Panc1 (cell line): ENCODE measurements around the gene ANKRD10. TPM values are rescaled to one million over a fixed set of nuclear protein-coding genes. Genes with fewer than 3 reads are reported as not detected.

Source experiments
- ATAC-seq: fragments of 200-7000 bp; cut with Tn5 transposase; 2 replicates; pipeline ENCODE4 v1.9.1; 2020; ENCODE audit warnings: mild to moderate bottlenecking, moderate library complexity
- BruUV-seq: library from RNA; stranded (reverse); fragments of 400-500 nt; replicated peaks from 2 replicates; lab custom pipeline; 2021; lab: Mats Ljungman, UMichigan
- CTCF ChIA-PET: fragments of 300-600 bp; sonication (Branson Sonifier 250); formaldehyde crosslinking; loops from one replicate; lab custom pipeline; 2022; ENCODE audit warnings: antibody characterized with exemption; lab: Charles Lee
- POLR2A ChIA-PET: fragments of 300-600 bp; sonication (Branson Sonifier 250); formaldehyde crosslinking; loops from one replicate; lab custom pipeline; 2022; ENCODE audit warnings: antibody characterized with exemption; lab: Charles Lee
- DNase-seq: peaks from one replicate; pipeline ENCODE4 v3.0.0-alpha.2; 2010; ENCODE audit warnings: low read depth, low spot score
- H3K27ac ChIP-seq: 2 replicates; pipeline ENCODE4 v1.5.1; 2011; ENCODE audit warnings: mild to moderate bottlenecking, low read length, inconsistent platforms
- H3K27me3 ChIP-seq: fragments of 200-500 bp; sonication (Bioruptor generic); 2 replicates; pipeline ENCODE4 v1.6.0; 2014; ENCODE audit warnings: low read length, inconsistent platforms; ENCODE audit not compliant: control insufficient read depth, insufficient read depth
- H3K36me3 ChIP-seq: fragments of 200-500 bp; sonication (Bioruptor generic); 2 replicates; pipeline ENCODE4 v1.5.1; 2014; ENCODE audit warnings: inconsistent platforms, mild to moderate bottlenecking, low read length, moderate library complexity; ENCODE audit not compliant: control insufficient read depth, insufficient read depth
- H3K4me1 ChIP-seq: 2 replicates; pipeline ENCODE4 v1.5.1; 2011; ENCODE audit warnings: inconsistent platforms, mild to moderate bottlenecking, low read length, moderate library complexity; ENCODE audit not compliant: control insufficient read depth, insufficient read depth
- H3K4me3 ChIP-seq, 2 experiments: 2 replicates each; pipeline ENCODE4 v1.5.1; 2011 to 2012; ENCODE audit warnings: low read depth in 2 of 2, low read length in 2 of 2, mild to moderate bottlenecking in 2 of 2, inconsistent platforms in 1 of 2, moderate library complexity in 1 of 2
- H3K9me3 ChIP-seq: fragments of 200-500 bp; sonication (Bioruptor generic); 2 replicates; pipeline ENCODE4 v1.5.1; 2014; ENCODE audit warnings: low read depth, mild to moderate bottlenecking, inconsistent platforms, low read length, moderate library complexity; ENCODE audit not compliant: control insufficient read depth, insufficient read depth
- POLR2AphosphoS5 ChIP-seq: IDR thresholded peaks from 2 replicates; pipeline ENCODE4 v1.6.1; 2012; ENCODE audit warnings: mild to moderate bottlenecking, low read depth, low read length, moderate library complexity
- SIN3A ChIP-seq: IDR thresholded peaks from 2 replicates; pipeline ENCODE4 v1.6.1; 2012; ENCODE audit warnings: low read depth, mild to moderate bottlenecking, low read length, moderate library complexity, borderline replicate concordance; ENCODE audit not compliant: insufficient read depth
- TCF7L2 ChIP-seq: IDR thresholded peaks from 2 replicates; pipeline ENCODE4 v1.6.1; 2011; ENCODE audit warnings: mild to moderate bottlenecking, low read depth, low read length, inconsistent platforms
- in situ Hi-C: cut with HindIII; loops from 2 replicates; pipeline ENCODE4 v1.10.0; 2016; ENCODE audit warnings: low sequenced_read_pairs, low pct_unique_long_range_greater_than_20kb
- intact Hi-C: fragments of 100-400 bp; cut with micrococcal nuclease; formaldehyde crosslinking; loops from one replicate; pipeline ENCODE4 v1.10.0; 2022; ENCODE audit not compliant: unreplicated experiment
- total RNA-seq: library from RNA; stranded (reverse); gene quantifications from one replicate; pipeline ENCODE4 v1.2.1, GENCODE V29; 2021; ENCODE audit not compliant: unreplicated experiment
- TF ChIP-seq, protein P1 (sequence below), 2 experiments: IDR thresholded peaks; 2 replicates each; pipeline ENCODE4 v1.6.1; 2011 to 2012; ENCODE audit warnings: low read depth in 2 of 2, control low read depth in 1 of 2, low read length in 1 of 2, mild to moderate bottlenecking in 1 of 2, moderate library complexity in 1 of 2; ENCODE audit not compliant: insufficient read depth in 1 of 2
- TF ChIP-seq, protein P2 (sequence below): fragments of 450-650 bp; IDR thresholded peaks from 2 replicates; pipeline ENCODE4 v1.5.1; 2017; ENCODE audit warnings: mild to moderate bottlenecking

The ANKRD10 gene
- total RNA-seq, 1 experiment from 2014 or later, result 76.8 TPM

DNA sequence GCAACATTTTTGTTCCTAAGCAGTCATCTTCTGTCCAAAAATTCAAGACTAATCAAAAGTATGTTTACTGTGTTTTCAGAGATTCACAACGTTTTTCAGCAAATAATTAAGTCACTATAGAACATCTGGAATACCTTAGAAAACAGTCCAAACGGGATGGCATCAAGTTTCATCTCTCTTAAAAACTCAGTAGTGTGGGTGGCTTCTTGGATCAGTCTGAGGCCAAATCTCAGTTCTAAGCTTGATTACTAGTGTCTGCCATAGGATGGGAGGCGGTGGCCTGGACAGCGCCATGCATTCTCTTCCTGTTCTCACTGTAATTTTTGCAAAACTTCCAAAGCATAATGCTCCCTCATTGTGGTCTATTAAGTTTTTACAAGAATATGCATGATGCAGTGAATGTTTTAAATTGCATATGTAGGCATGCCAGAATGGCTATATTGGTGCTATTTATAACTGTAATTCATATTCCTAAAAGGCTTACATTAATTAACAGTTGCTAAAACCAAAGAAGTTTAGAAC is 37.1 kb downstream of the ANKRD10 start:
- no peaks in the 10 kb centered on the region for H3K27me3 ChIP-seq
- H3K4me3 ChIP-seq, result no peak overlapping the region
- H3K4me1 ChIP-seq, result peaks cover 5% of the 10 kb centered on the region
- ATAC-seq, result no peak
- no peaks in the 10 kb centered on the region for H3K9me3 ChIP-seq
- intact Hi-C loops, result no loop called here
- no peak for DNase-seq
- no peaks in the 10 kb centered on the region for H3K36me3 ChIP-seq
- TF ChIP-seq, protein P1, sequence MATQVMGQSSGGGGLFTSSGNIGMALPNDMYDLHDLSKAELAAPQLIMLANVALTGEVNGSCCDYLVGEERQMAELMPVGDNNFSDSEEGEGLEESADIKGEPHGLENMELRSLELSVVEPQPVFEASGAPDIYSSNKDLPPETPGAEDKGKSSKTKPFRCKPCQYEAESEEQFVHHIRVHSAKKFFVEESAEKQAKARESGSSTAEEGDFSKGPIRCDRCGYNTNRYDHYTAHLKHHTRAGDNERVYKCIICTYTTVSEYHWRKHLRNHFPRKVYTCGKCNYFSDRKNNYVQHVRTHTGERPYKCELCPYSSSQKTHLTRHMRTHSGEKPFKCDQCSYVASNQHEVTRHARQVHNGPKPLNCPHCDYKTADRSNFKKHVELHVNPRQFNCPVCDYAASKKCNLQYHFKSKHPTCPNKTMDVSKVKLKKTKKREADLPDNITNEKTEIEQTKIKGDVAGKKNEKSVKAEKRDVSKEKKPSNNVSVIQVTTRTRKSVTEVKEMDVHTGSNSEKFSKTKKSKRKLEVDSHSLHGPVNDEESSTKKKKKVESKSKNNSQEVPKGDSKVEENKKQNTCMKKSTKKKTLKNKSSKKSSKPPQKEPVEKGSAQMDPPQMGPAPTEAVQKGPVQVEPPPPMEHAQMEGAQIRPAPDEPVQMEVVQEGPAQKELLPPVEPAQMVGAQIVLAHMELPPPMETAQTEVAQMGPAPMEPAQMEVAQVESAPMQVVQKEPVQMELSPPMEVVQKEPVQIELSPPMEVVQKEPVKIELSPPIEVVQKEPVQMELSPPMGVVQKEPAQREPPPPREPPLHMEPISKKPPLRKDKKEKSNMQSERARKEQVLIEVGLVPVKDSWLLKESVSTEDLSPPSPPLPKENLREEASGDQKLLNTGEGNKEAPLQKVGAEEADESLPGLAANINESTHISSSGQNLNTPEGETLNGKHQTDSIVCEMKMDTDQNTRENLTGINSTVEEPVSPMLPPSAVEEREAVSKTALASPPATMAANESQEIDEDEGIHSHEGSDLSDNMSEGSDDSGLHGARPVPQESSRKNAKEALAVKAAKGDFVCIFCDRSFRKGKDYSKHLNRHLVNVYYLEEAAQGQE (IDR thresholded peaks at IDR 0.05; ENCODE audit: insufficient read depth in 1 of 2, low read depth in 2 of 2, low read length in 1 of 2), result no peak
- TF ChIP-seq, protein P2, sequence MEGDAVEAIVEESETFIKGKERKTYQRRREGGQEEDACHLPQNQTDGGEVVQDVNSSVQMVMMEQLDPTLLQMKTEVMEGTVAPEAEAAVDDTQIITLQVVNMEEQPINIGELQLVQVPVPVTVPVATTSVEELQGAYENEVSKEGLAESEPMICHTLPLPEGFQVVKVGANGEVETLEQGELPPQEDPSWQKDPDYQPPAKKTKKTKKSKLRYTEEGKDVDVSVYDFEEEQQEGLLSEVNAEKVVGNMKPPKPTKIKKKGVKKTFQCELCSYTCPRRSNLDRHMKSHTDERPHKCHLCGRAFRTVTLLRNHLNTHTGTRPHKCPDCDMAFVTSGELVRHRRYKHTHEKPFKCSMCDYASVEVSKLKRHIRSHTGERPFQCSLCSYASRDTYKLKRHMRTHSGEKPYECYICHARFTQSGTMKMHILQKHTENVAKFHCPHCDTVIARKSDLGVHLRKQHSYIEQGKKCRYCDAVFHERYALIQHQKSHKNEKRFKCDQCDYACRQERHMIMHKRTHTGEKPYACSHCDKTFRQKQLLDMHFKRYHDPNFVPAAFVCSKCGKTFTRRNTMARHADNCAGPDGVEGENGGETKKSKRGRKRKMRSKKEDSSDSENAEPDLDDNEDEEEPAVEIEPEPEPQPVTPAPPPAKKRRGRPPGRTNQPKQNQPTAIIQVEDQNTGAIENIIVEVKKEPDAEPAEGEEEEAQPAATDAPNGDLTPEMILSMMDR, result no peak
- no peak for TF ChIP-seq TCF7L2
- ChIA-PET CTCF (no interaction called here), POLR2A (no interaction called here)
- in situ Hi-C loops, result no loop called here
- BruUV-seq, result no TSS peak
- H3K27ac ChIP-seq, result no peak overlapping the region

DNA sequence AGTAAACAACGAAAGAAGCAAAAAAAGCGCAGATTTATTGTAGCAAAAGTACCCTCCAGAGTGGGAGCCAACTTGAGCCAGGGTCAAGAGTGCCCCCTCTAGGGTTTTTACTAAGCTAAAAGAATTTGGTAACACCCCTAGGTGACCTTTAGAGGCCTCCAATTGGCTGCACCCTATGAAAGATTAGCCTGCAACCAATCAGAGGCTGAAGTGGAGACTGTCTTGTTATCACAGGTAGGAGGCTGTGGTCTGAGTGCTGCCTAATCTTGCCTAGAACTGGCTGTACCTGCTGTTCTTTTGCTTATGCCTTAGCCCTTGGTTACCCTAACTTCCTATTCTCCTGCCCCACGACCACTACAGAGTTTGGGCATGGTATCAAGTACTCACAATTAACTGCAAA is 38.3 kb downstream of the ANKRD10 start:
- CTCF ChIA-PET, result no interaction called here
- no peaks in the 10 kb centered on the region for H3K9me3 ChIP-seq
- intact Hi-C loops, result no loop called here
- no peaks in the 10 kb centered on the region for H3K27me3 ChIP-seq
- H3K4me3 ChIP-seq, result no peak overlapping the region
- peaks cover 5% of the 10 kb centered on the region for H3K4me1 ChIP-seq
- DNase-seq (no peak), ATAC-seq (no peak)
- no peak overlapping the region for H3K27ac ChIP-seq
- no peaks in the 10 kb centered on the region for H3K36me3 ChIP-seq
- in situ Hi-C loops, result no loop called here
- TF ChIP-seq, protein P1 (IDR thresholded peaks at IDR 0.05; ENCODE audit: insufficient read depth in 1 of 2, low read depth in 2 of 2, low read length in 1 of 2), result no peak
- TF ChIP-seq, protein P2, result no peak
- TF ChIP-seq POLR2AphosphoS5, result no peak
- TF ChIP-seq TCF7L2, result no peak
- no peak for TF ChIP-seq SIN3A
- POLR2A ChIA-PET, result no interaction called here
- BruUV-seq, result no TSS peak
